ENCODE results near the gene DNAH17.
A peak's percentile ranks its signal among the peaks of the same experiment; 100 is the strongest.
"Not testable (repeated sequence)": the region's sequence is repeated elsewhere in the genome, so short reads cannot be mapped to it uniquely, and the experiment has no call there.

The DNAH17 gene

GRCh38 chr17:78512976-78513375 lies 64.2 kb downstream of the DNAH17 start:
- no peak for DNase-seq
- in situ Hi-C loops (cut with HindIII; ENCODE audit: low pct_ligation_motif_present, low pct_unique_long_range_greater_than_20kb, low sequenced_read_pairs) = no loop called here

GRCh38 chr17:78510141-78511075 lies 66.8 kb downstream of the DNAH17 start:
- in situ Hi-C loops (cut with HindIII; ENCODE audit: low pct_ligation_motif_present, low pct_unique_long_range_greater_than_20kb, low sequenced_read_pairs) = no loop called here
- no peak for DNase-seq

GRCh38 chr17:78507526-78507925 lies 69.7 kb downstream of the DNAH17 start:
- DNase-seq = no peak
- in situ Hi-C loops (cut with HindIII; ENCODE audit: low pct_ligation_motif_present, low pct_unique_long_range_greater_than_20kb, low sequenced_read_pairs) = no loop called here

GRCh38 chr17:78506454-78507309 lies 70.5 kb downstream of the DNAH17 start:
- in situ Hi-C loops (cut with HindIII; ENCODE audit: low pct_ligation_motif_present, low pct_unique_long_range_greater_than_20kb, low sequenced_read_pairs) = no loop called here

GRCh38 chr17:78504156-78504925 lies 72.9 kb downstream of the DNAH17 start:
- in situ Hi-C loops (cut with HindIII; ENCODE audit: low pct_ligation_motif_present, low pct_unique_long_range_greater_than_20kb, low sequenced_read_pairs) = no loop called here
- no peak for DNase-seq

More at GRCh38 chr17:78506454-78507309, 70.5 kb downstream of the DNAH17 start:
- DNase-seq = no peak

- DNase-seq; in situ Hi-C loops (cut with HindIII; ENCODE audit: low pct_ligation_motif_present, low pct_unique_long_range_greater_than_20kb, low sequenced_read_pairs): not testable (repeated sequence)
Observed at GRCh38 chr17:78503388-78503787, 73.8 kb downstream of the DNAH17 start.

GRCh38 chr17:78502611-78503148 lies 74.5 kb downstream of the DNAH17 start:
- in situ Hi-C loops (cut with HindIII; ENCODE audit: low pct_ligation_motif_present, low pct_unique_long_range_greater_than_20kb, low sequenced_read_pairs) = no loop called here
- no peak for DNase-seq

GRCh38 chr17:78501241-78502036 lies 75.8 kb downstream of the DNAH17 start:
- DNase-seq = no peak
- in situ Hi-C loops (cut with HindIII; ENCODE audit: low pct_ligation_motif_present, low pct_unique_long_range_greater_than_20kb, low sequenced_read_pairs) = no loop called here

GRCh38 chr17:78500806-78501205 lies 76.4 kb downstream of the DNAH17 start:
- no peak for DNase-seq
- in situ Hi-C loops (cut with HindIII; ENCODE audit: low pct_ligation_motif_present, low pct_unique_long_range_greater_than_20kb, low sequenced_read_pairs) = no loop called here

- in situ Hi-C loops (cut with HindIII; ENCODE audit: low pct_ligation_motif_present, low pct_unique_long_range_greater_than_20kb, low sequenced_read_pairs) = loop anchor here (25.0 kb wide), 1 partner anchor 212 kb away; no protein-coding TSS in a partner anchor
- no peak for DNase-seq
Observed at GRCh38 chr17:78499715-78500540, 77.3 kb downstream of the DNAH17 start.

- DNase-seq = no peak
- in situ Hi-C loops (cut with HindIII; ENCODE audit: low pct_ligation_motif_present, low pct_unique_long_range_greater_than_20kb, low sequenced_read_pairs) = loop anchor here (25.0 kb wide), 1 partner anchor 213 kb away; no protein-coding TSS in a partner anchor
Observed at GRCh38 chr17:78498848-78499247, 78.3 kb downstream of the DNAH17 start.

GRCh38 chr17:78497115-78497540 lies 80.1 kb downstream of the DNAH17 start:
- DNase-seq = peak; percentile 83
- in situ Hi-C loops (cut with HindIII; ENCODE audit: low pct_ligation_motif_present, low pct_unique_long_range_greater_than_20kb, low sequenced_read_pairs) = loop anchor here (25.0 kb wide), 1 partner anchor 215 kb away; no protein-coding TSS in a partner anchor

- in situ Hi-C loops (cut with HindIII; ENCODE audit: low pct_ligation_motif_present, low pct_unique_long_range_greater_than_20kb, low sequenced_read_pairs) = loop anchor here (25.0 kb wide), 1 partner anchor 216 kb away; no protein-coding TSS in a partner anchor
- no peak for DNase-seq
Observed at GRCh38 chr17:78496311-78496710, 80.9 kb downstream of the DNAH17 start.

- DNase-seq = no peak
- in situ Hi-C loops (cut with HindIII; ENCODE audit: low pct_ligation_motif_present, low pct_unique_long_range_greater_than_20kb, low sequenced_read_pairs) = loop anchor here (25.0 kb wide), 1 partner anchor 217 kb away; no protein-coding TSS in a partner anchor
Observed at GRCh38 chr17:78495634-78496033, 81.6 kb downstream of the DNAH17 start.

GRCh38 chr17:78494696-78495330 lies 82.4 kb downstream of the DNAH17 start:
- DNase-seq = no peak
- in situ Hi-C loops (cut with HindIII; ENCODE audit: low pct_ligation_motif_present, low pct_unique_long_range_greater_than_20kb, low sequenced_read_pairs) = loop anchor here (25.0 kb wide), 1 partner anchor 217 kb away; no protein-coding TSS in a partner anchor

Measured in ACHN (cell line).